ENCODE data around the gene GRB10.

GRB10 gene

DNA sequence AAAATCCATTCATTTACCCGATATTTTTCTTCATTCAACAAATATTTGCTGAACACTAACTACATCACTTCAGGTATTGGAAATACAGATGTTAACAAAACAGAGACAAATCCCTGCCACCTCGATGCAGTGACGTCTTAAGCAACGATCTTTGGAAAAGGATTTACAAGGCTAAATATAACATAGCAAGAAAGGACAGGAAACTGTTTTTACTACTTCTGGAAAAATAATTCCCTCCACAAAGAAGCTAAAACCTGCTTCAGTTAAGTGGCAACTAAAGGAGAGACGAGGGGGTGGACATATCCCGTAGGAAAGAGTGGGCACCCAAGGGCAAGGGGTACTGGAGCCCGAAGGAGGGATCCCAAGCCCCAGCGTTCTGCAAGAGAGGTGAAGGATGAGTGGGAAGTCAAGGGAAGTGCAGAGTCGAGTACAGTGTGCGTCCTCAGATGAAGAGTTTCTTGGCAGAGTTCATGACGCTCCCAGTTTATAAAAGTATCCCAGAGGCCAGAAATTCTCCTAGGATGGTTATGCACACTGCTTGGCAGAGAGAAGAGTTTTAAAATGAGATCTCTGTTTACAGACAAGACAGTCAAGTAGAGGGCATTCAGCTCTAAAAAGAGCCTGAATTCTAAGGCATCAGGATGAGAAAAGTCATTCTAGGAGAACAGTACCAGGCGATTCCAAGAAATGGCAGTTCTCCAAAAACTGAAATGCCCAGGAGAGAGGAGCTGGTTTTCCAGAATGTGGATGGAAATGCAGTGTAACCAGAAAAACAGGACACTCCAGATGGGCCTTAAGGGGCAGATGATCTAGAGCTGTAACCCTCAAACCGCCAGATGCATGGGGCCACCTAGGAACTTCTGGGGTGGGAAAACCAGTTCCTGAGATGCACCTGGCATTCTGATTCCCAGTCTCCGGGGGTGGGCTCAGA, 97.3 kb downstream of the GRB10 start:
- DNase-seq, result no peak

DNA sequence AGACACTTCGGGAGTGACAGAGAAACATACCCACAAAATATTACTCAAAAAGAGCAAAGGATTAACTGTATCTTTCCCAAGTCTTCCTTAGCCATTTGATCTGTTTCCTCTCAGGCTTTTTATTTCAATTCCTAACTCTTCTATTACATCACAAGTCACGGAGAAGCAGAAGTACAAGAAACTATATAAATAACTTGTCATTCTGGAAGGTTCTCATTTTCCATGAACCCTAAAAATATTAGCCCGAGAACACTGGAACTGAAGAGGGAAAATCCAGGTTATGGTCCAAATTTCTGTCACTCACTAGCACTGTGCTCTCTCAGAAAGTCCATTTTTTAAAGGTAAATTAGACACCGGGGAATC, 98.0 kb downstream of the GRB10 start:
- DNase-seq, result no peak

DNA sequence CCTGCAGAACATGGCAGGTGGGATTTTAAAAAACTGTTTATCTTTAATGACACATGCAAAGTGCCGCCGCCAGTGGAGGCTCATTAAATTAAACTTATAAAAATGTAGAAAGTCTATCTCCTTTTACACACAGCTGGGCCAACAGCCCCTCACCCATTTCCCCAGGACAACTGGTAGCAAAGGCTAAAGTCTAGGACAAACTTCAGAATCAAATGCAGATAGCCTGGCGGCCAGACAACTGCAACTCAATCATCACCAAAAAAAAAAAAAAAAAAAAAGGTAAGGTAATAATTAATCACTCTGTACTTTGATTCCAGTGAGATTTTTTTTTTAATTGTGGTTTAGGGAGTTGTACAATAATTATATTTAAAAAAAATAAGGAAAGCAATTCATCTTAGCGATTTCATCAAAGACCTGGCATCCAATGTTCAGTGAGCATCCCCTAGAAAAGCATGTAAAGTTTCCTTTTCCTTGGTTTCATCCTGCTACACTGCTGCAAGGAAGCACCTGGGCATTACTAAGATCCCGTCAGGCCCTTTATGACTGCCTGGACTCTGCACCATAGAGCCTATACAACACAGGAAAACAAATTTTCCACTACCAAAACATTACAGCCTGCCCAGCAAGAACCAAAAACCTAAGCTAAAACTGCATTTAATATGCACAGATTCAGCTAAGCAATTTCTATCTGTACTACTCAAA, 98.5 kb downstream of the GRB10 start:
- no peak for DNase-seq

GRCh38 chr7:50682573-50682972, 100.1 kb downstream of the GRB10 start:
- DNase-seq, result no peak

DNA sequence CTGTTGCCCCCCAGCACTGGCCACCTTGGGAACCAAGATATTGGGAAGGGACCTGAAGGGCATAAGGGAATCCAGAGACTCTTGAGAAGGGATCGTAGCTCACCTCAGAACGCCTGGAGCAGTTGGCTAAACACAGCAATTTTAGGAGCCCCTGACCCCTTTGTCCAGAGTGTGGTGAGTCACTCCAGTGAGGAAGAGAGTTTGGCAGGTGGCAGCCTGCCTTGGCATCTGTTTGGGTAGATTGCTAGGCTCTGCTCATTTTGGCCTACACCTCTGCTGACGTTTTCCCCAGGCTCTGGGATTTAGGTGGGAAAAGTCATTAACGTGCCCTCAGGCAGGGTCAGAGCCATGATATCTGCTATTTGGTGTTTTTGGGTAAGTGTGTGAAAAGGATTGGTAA, 100.6 kb downstream of the GRB10 start:
- DNase-seq, result no peak

- no peak for DNase-seq
Observed at GRCh38 chr7:50681432-50682045, 101.2 kb downstream of the GRB10 start.

- DNase-seq, result no peak
Observed at GRCh38 chr7:50679218-50680007, 103.3 kb downstream of the GRB10 start.

- no peak for DNase-seq
Observed at GRCh38 chr7:50678586-50678985, 104.1 kb downstream of the GRB10 start.

DNA sequence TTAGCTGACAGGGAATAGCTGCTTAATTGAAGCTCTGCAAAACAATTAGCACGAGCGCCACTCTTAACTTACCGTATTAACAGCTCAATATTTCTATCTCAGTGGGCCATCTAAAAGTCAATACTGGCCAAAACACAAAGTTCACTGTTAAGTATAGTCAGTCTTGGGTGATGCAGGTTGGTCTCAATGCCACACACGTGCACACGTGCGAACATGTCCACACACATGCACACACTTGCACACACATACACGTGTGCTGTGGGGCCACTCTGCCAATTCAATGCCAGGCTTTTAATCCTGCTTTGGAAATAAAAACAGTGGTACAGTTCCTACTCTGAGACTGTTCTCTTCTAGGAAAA, 105.1 kb downstream of the GRB10 start:
- no peak for DNase-seq

- no peak for DNase-seq
Observed at GRCh38 chr7:50676740-50677637, 105.7 kb downstream of the GRB10 start.

DNA sequence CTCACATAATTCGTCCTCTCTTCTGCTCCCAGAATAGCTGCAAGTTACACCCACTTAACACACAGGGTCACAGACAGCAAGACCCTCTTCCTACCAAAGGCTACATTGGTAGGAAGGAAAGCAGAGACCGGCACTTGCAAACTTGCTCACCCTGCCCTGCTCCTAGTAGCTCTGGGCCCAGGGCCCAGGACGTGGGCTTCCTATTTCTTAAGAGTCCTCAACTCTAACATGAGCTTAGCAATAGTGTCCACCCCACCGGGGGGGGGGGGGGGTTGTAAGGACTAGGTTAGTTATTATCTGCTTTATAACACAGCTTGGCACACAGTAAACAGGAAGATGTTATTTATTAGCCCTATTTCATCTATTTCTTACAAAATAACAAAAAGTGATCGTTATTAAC, 106.6 kb downstream of the GRB10 start:
- no peak for DNase-seq

- no peak for DNase-seq
Observed at GRCh38 chr7:50674896-50675835, 107.5 kb downstream of the GRB10 start.

DNA sequence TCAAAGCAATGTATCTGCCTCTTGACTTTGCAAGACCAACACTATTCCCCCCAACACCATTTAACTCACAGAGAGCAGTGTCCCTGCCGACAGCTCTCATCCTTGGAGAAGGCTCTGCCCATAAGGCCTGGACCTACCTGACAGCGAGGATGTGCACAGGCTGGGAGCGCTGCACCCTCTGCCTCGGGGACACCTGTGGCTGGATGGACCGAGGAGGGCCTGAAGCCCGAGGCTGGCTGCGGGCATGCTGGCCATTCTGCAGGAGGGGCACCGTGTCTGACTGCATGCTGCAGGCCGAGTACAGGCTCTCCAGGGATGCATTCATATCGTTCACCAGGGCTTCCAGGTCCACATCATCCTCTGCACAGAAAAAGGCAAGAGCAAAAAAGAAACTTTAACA, 108.4 kb downstream of the GRB10 start:
- no peak for DNase-seq

- no peak for DNase-seq
Observed at GRCh38 chr7:50673096-50673495, 109.6 kb downstream of the GRB10 start.

GRCh38 chr7:50672045-50672444, 110.7 kb downstream of the GRB10 start:
- no peak for DNase-seq

GRCh38 chr7:50671386-50671785, 111.3 kb downstream of the GRB10 start:
- DNase-seq, result no peak

- DNase-seq, result no peak
Observed at GRCh38 chr7:50669890-50670289, 112.8 kb downstream of the GRB10 start.

DNA sequence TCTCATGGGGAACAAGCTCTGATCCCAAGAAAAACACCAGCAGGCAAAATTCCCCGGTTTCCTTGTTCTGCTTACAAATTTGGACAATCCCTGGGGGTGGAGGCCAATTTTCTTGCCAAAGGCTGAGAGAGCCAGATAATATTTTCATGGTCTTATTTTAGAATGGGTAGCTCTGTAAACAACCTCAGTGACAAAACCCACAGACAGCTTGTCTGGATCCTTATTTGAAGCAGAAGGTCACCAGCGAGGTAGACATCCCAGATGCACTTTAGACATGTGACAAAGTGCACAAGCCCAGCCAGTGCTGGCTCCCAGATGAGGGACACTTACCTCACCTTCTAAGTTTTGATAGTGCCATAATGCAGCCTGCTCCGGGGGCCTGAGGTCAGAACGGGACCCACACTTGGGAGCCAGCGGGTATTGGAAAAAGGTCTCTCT, 114.9 kb downstream of the GRB10 start:
- DNase-seq, result no peak

GRCh38 chr7:50667338-50667737, 115.4 kb downstream of the GRB10 start:
- DNase-seq, result no peak

DNA sequence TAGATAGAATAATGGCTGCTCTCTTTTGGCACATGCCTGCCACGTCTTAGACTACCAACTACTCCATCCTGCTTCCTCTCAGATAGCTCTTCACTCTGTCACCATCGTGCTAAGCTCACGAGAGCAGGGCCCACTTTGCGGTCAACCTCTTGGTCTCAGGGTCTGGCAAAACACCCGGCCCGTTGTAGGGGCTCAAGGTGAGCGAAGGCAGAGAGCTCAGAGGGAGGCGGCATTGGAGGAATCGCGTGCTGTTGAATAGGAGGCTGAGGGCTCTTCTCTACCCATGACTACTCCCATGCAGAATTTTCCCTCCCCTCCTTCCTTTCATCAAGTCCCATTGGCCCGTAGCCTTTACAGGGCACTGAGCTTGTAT, 116.6 kb downstream of the GRB10 start:
- no peak for DNase-seq

Data from T1000 (cell line).